Measurements from ENCODE around the gene PAXIP1.

PAXIP1 gene

GRCh38 chr7:154997840-154998370 lies 5.0 kb downstream of the PAXIP1 start:
- in situ Hi-C loops (cut with HindIII; ENCODE audit: low sequenced_read_pairs), result no loop called here

GRCh38 chr7:154996756-154997155 lies 6.2 kb downstream of the PAXIP1 start:
- in situ Hi-C loops (cut with HindIII; ENCODE audit: low sequenced_read_pairs), result no loop called here

GRCh38 chr7:154996101-154996500 lies 6.8 kb downstream of the PAXIP1 start:
- in situ Hi-C loops (cut with HindIII; ENCODE audit: low sequenced_read_pairs), result no loop called here

- in situ Hi-C loops (cut with HindIII; ENCODE audit: low sequenced_read_pairs), result no loop called here
These were observed 7.9 kb downstream of the PAXIP1 start for GRCh38 chr7:154994996-154995395.

GRCh38 chr7:154990964-154991540 lies 11.9 kb downstream of the PAXIP1 start:
- in situ Hi-C loops (cut with HindIII; ENCODE audit: low sequenced_read_pairs), result no loop called here

GRCh38 chr7:154987571-154987970 lies 15.4 kb downstream of the PAXIP1 start:
- in situ Hi-C loops (cut with HindIII; ENCODE audit: low sequenced_read_pairs), result no loop called here

- in situ Hi-C loops (cut with HindIII; ENCODE audit: low sequenced_read_pairs), result no loop called here
These were observed 16.6 kb downstream of the PAXIP1 start for GRCh38 chr7:154986200-154986945.

GRCh38 chr7:154985230-154985629 lies 17.7 kb downstream of the PAXIP1 start:
- in situ Hi-C loops (cut with HindIII; ENCODE audit: low sequenced_read_pairs), result no loop called here

GRCh38 chr7:154984601-154985188 lies 18.2 kb downstream of the PAXIP1 start:
- in situ Hi-C loops (cut with HindIII; ENCODE audit: low sequenced_read_pairs), result no loop called here

GRCh38 chr7:154978017-154978416 lies 24.9 kb downstream of the PAXIP1 start:
- in situ Hi-C loops (cut with HindIII; ENCODE audit: low sequenced_read_pairs), result no loop called here

- in situ Hi-C loops (cut with HindIII; ENCODE audit: low sequenced_read_pairs), result no loop called here
These were observed 25.7 kb downstream of the PAXIP1 start for GRCh38 chr7:154977250-154977649.

GRCh38 chr7:154976844-154977243 lies 26.1 kb downstream of the PAXIP1 start:
- in situ Hi-C loops (cut with HindIII; ENCODE audit: low sequenced_read_pairs), result no loop called here

GRCh38 chr7:154975984-154976383 lies 26.9 kb downstream of the PAXIP1 start:
- in situ Hi-C loops (cut with HindIII; ENCODE audit: low sequenced_read_pairs), result no loop called here

GRCh38 chr7:154973381-154973780 lies 29.5 kb downstream of the PAXIP1 start:
- in situ Hi-C loops (cut with HindIII; ENCODE audit: low sequenced_read_pairs), result no loop called here

GRCh38 chr7:154968336-154969001 lies 34.5 kb downstream of the PAXIP1 start:
- in situ Hi-C loops (cut with HindIII; ENCODE audit: low sequenced_read_pairs), result no loop called here

- in situ Hi-C loops (cut with HindIII; ENCODE audit: low sequenced_read_pairs), result no loop called here
These were observed 35.4 kb downstream of the PAXIP1 start for GRCh38 chr7:154967401-154967955.

- in situ Hi-C loops (cut with HindIII; ENCODE audit: low sequenced_read_pairs), result no loop called here
These were observed 37.9 kb downstream of the PAXIP1 start for GRCh38 chr7:154965014-154965413.

- in situ Hi-C loops (cut with HindIII; ENCODE audit: low sequenced_read_pairs), result no loop called here
These were observed 42.7 kb downstream of the PAXIP1 start for GRCh38 chr7:154960063-154960790.

- in situ Hi-C loops (cut with HindIII; ENCODE audit: low sequenced_read_pairs), result loop anchor here (5.0 kb wide), 1 partner anchor 631 kb away; no protein-coding TSS in a partner anchor
These were observed 46.5 kb downstream of the PAXIP1 start for GRCh38 chr7:154956427-154956826.

GRCh38 chr7:154953006-154953684 lies 49.8 kb downstream of the PAXIP1 start:
- in situ Hi-C loops (cut with HindIII; ENCODE audit: low sequenced_read_pairs), result no loop called here
